H1 (cell line): Measurements from ENCODE around the gene KIF22. TPM values are rescaled to one million over a fixed set of nuclear protein-coding genes. Genes with fewer than 3 reads are reported as not detected.
A peak's percentile ranks its signal among the peaks of the same experiment; 100 is the strongest.
"Not testable (repeated sequence)": the region's sequence is repeated elsewhere in the genome, so short reads cannot be mapped to it uniquely, and the experiment has no call there.

Experiments
- CTCF ChIA-PET: fragments of 300-600 bp; sonication (Branson Sonifier 250); formaldehyde crosslinking; loops from one replicate; lab custom pipeline; 2021; ENCODE audit not compliant: partially characterized antibody; lab: Charles Lee
- POLR2A ChIA-PET: fragments of 300-600 bp; sonication (Branson Sonifier 250); formaldehyde crosslinking; loops from one replicate; lab custom pipeline; 2021; ENCODE audit warnings: inconsistent platforms; ENCODE audit not compliant: partially characterized antibody; lab: Charles Lee
- DNase-seq, 2 experiments: peaks; one replicate each; pipeline versions ENCODE4 v3.0.0 to v3.0.0-alpha.2; 2010 to 2022; ENCODE audit warnings: low spot score in 2 of 2, low read depth in 1 of 2, mixed read lengths in 1 of 2
- FAIRE-seq: peaks from 2 replicates; lab custom pipeline; 2011; peaks lifted over from hg19 to GRCh38; lab: Jason Lieb, UNC
- H2AFZ ChIP-seq: 2 replicates; pipeline ENCODE4 v1.8.1; 2012; ENCODE audit warnings: low read length, inconsistent platforms
- H2AK5ac ChIP-seq: 2 replicates; pipeline ENCODE4 v1.6.1; 2013; ENCODE audit warnings: low read depth, low read length
- H2BK120ac ChIP-seq: replicated peaks from 2 replicates; pipeline ENCODE3; 2013; ENCODE audit warnings: low read depth, low read length, inconsistent platforms
- H2BK12ac ChIP-seq: 2 replicates; pipeline ENCODE4 v1.6.1; 2013; ENCODE audit warnings: low read depth, low read length
- H2BK15ac ChIP-seq: 2 replicates; pipeline ENCODE4 v1.6.1; 2013; ENCODE audit warnings: low read length
- H2BK20ac ChIP-seq: 2 replicates; pipeline ENCODE4 v1.6.1; 2013; ENCODE audit warnings: low read length
- H2BK5ac ChIP-seq: 2 replicates; pipeline ENCODE4 v1.6.1; 2013; ENCODE audit warnings: low read depth, low read length
- H3K14ac ChIP-seq: 2 replicates; pipeline ENCODE4 v1.6.1; 2013; ENCODE audit warnings: inconsistent platforms; ENCODE audit not compliant: insufficient read length
- H3K18ac ChIP-seq: 2 replicates; pipeline ENCODE4 v1.6.1; 2013; ENCODE audit warnings: low read length; ENCODE audit errors: extremely low read depth
- H3K23ac ChIP-seq: 2 replicates; pipeline ENCODE4 v1.6.1; 2013; ENCODE audit warnings: inconsistent platforms; ENCODE audit not compliant: insufficient read length
- H3K23me2 ChIP-seq: 2 replicates; pipeline ENCODE4 v1.6.1; 2013; ENCODE audit warnings: low read depth, low read length
- H3K27ac ChIP-seq: 2 replicates; pipeline ENCODE4 v1.6.1; 2011; ENCODE audit warnings: low read depth, low read length, inconsistent platforms
- H3K27me3 ChIP-seq, 4 experiments: replicated peaks in 1 of 4; 1 replicate in 1 of 4; 2 replicates in 3 of 4; pipeline versions ENCODE4 v1.6.1 to v1.8.1; 2011 to 2013; ENCODE audit warnings: low read length in 3 of 4, mild to moderate bottlenecking in 3 of 4, inconsistent platforms in 2 of 4, mixed read lengths in 2 of 4, moderate library complexity in 1 of 4; ENCODE audit not compliant: control insufficient read depth in 3 of 4, insufficient read depth in 3 of 4; ENCODE audit errors: extremely low read depth in 1 of 4
- H3K36me3 ChIP-seq, 4 experiments: 2 replicates each; pipeline versions ENCODE4 v1.6.1 to v1.8.1; 2011 to 2013; ENCODE audit warnings: mild to moderate bottlenecking in 4 of 4, low read length in 3 of 4, moderate library complexity in 2 of 4, control low read depth in 1 of 4, inconsistent platforms in 1 of 4; ENCODE audit not compliant: insufficient read depth in 4 of 4, control insufficient read depth in 2 of 4
- H3K4ac ChIP-seq: replicated peaks from 2 replicates; pipeline ENCODE3; 2013; ENCODE audit warnings: low read length, low read depth, mixed read lengths, inconsistent platforms; ENCODE audit not compliant: insufficient read length
- H3K4me1 ChIP-seq, 4 experiments: replicated peaks in 1 of 4; 1 replicate in 1 of 4; 2 replicates in 3 of 4; pipeline versions ENCODE4 v1.6.1 to v1.8.1; 2011 to 2013; ENCODE audit warnings: low read length in 3 of 4, inconsistent platforms in 2 of 4, mixed read lengths in 1 of 4; ENCODE audit not compliant: insufficient read depth in 4 of 4, control insufficient read depth in 3 of 4
- H3K4me2 ChIP-seq, 2 experiments: 2 replicates each; pipeline versions ENCODE4 v1.6.1 to v1.8.1; 2011 to 2013; ENCODE audit warnings: low read depth in 2 of 2, low read length in 2 of 2, control low read depth in 1 of 2, inconsistent platforms in 1 of 2, mild to moderate bottlenecking in 1 of 2; ENCODE audit not compliant: insufficient read depth in 1 of 2
- H3K4me3 ChIP-seq, 4 experiments: fragments of 200-600, 300-600 bp in 1 of 4; sonication (generic), shearing (Covaris generic), sonication (Bioruptor Twin) in 1 of 4; 2 replicates each; pipeline versions ENCODE4 v1.5.1 to v1.8.1; 2011 to 2016; ENCODE audit warnings: low read length in 4 of 4, low read depth in 3 of 4, control low read depth in 2 of 4, inconsistent platforms in 2 of 4, mild to moderate bottlenecking in 2 of 4, mixed read lengths in 1 of 4, moderate library complexity in 1 of 4; ENCODE audit not compliant: insufficient read depth in 2 of 4; ENCODE audit errors: extremely low read depth in 1 of 4
- H3K56ac ChIP-seq: replicated peaks from 2 replicates; pipeline ENCODE3; 2013; ENCODE audit warnings: low read depth, mild to moderate bottlenecking, mixed read lengths, low read length, inconsistent platforms; ENCODE audit not compliant: insufficient read length
- H3K79me1 ChIP-seq: 2 replicates; pipeline ENCODE4 v1.6.1; 2013; ENCODE audit warnings: low read depth, low read length, control low read depth
- H3K79me2 ChIP-seq, 2 experiments: 2 replicates each; pipeline versions ENCODE4 v1.6.1 to v1.8.1; 2012 to 2013; ENCODE audit warnings: low read length in 2 of 2, mild to moderate bottlenecking in 2 of 2, inconsistent platforms in 1 of 2; ENCODE audit not compliant: insufficient read depth in 2 of 2, control insufficient read depth in 1 of 2
- H3K9ac ChIP-seq, 4 experiments: replicated peaks in 1 of 4; 1 replicate in 1 of 4; 2 replicates in 3 of 4; pipeline versions ENCODE4 v1.6.1 to v1.8.1; 2011 to 2013; ENCODE audit warnings: low read depth in 3 of 4, low read length in 3 of 4, control low read depth in 2 of 4, mild to moderate bottlenecking in 2 of 4, moderate library complexity in 2 of 4, inconsistent platforms in 1 of 4; ENCODE audit errors: extremely low read depth in 1 of 4
- H3K9me3 ChIP-seq, 2 experiments: 2 replicates each; pipeline versions ENCODE4 v1.6.1 to v1.8.1; 2012 to 2013; ENCODE audit warnings: mild to moderate bottlenecking in 2 of 2, moderate library complexity in 2 of 2, control low read depth in 1 of 2, inconsistent platforms in 1 of 2, low read depth in 1 of 2, low read length in 1 of 2, mixed read lengths in 1 of 2; ENCODE audit not compliant: insufficient read depth in 2 of 2
- H4K20me1 ChIP-seq, 2 experiments: replicated peaks in 1 of 2; 2 replicates each; pipeline versions ENCODE3 to v1.8.1; 2011 to 2013; ENCODE audit warnings: inconsistent platforms in 2 of 2, low read length in 2 of 2, mild to moderate bottlenecking in 1 of 2; ENCODE audit not compliant: insufficient read depth in 2 of 2, control insufficient read depth in 1 of 2
- H4K5ac ChIP-seq: 2 replicates; pipeline ENCODE4 v1.6.1; 2013; ENCODE audit warnings: low read length, low read depth, mixed read lengths, inconsistent platforms; ENCODE audit not compliant: insufficient read length
- H4K8ac ChIP-seq: 2 replicates; pipeline ENCODE4 v1.8.0; 2013; ENCODE audit warnings: mild to moderate bottlenecking, moderate library complexity, low read length, inconsistent platforms; ENCODE audit not compliant: insufficient read depth; ENCODE audit errors: extremely low read depth
- H4K91ac ChIP-seq: replicated peaks from 2 replicates; pipeline ENCODE3; 2013; ENCODE audit warnings: low read length, mixed read lengths, inconsistent platforms; ENCODE audit not compliant: insufficient read length
- WGBS, 2 experiments: shearing (Covaris generic) in 1 of 2; methylation state at CpG; one replicate each; pipeline versions ENCODE4 v1.1.6 to v1.1.7; 2013 to 2015; ENCODE audit warnings: low lambda C conversion rate in 2 of 2, mixed read lengths in 2 of 2, inconsistent platforms in 1 of 2, low coverage in 1 of 2, missing lambda C conversion rate in 1 of 2; ENCODE audit not compliant: insufficient replicate concordance in 2 of 2, insufficient coverage in 1 of 2, insufficient read length in 1 of 2; ENCODE audit errors: extremely low coverage in 1 of 2, missing lambda C conversion rate in 1 of 2; 5-methylcytosine and 5-hydroxymethylcytosine counted together
- polyA plus RNA-seq, 7 experiments: library from polyadenylated mRNA; depleted of rRNA in 3 of 7; stranded (reverse) in 5 of 7; unstranded in 2 of 7; fragments of >200 nt in 5 of 7; fragments of 200-250 nt in 2 of 7; gene quantifications; 1 replicate in 5 of 7; 2 replicates in 1 of 7; 4 replicates in 1 of 7; pipeline versions ENCODE4 v1.2.1 to v1.2.3, GENCODE V29; 2011 to 2013; ENCODE audit warnings: missing spikeins in 2 of 7, mixed read lengths in 2 of 7
- total RNA-seq: library from RNA; stranded (reverse); fragmentation: NEBNext Ultra II Directional; extraction: Animal tissue kit (Norgen Biotek cat#: 25700); gene quantifications from 2 replicates; pipeline ENCODE4 v1.2.1, GENCODE V29; 2021

KIF22 gene
- total and polyA plus RNA-seq, 2 of the 8 experiments (the other 6 are each of a cell fraction or from before 2014, with no cell fraction given), result 139 to 142 TPM

GRCh38 chr16:29783094-29783953 is 7.2 kb upstream of the KIF22 start:
- H3K27ac ChIP-seq, H3K14ac ChIP-seq, H2BK20ac ChIP-seq, H3K36me3 ChIP-seq, H3K9me3 ChIP-seq, H2BK12ac ChIP-seq, H4K8ac ChIP-seq, H3K18ac ChIP-seq, H4K20me1 ChIP-seq, H3K9ac ChIP-seq, FAIRE-seq, H3K23me2 ChIP-seq, DNase-seq, H4K5ac ChIP-seq, H3K79me1 ChIP-seq, H2AK5ac ChIP-seq, H3K4me1 ChIP-seq, H3K79me2 ChIP-seq, H3K56ac ChIP-seq, H2BK15ac ChIP-seq, H2BK120ac ChIP-seq, H3K23ac ChIP-seq, H3K27me3 ChIP-seq, H3K4me3 ChIP-seq, H4K91ac ChIP-seq, H3K4ac ChIP-seq, H2BK5ac ChIP-seq: not testable (repeated sequence)
- Histone ChIP-seq H3K4me2 (peak overlapping the region in 1 of 2 experiments; percentile 11; a peak in 1 of 4 replicates), H2AFZ (peak overlapping the region; percentile 60; the same call in 1 of the 2 replicates)
- WGBS, 2 experiments, result 90% methylated on average over 13 of the region's 13 CpGs; no CpG with 5 or more reads in 1 of the 2 experiments
- CTCF ChIA-PET, result interaction anchor here (2.0 to 4.3 kb wide), 3 partner anchors 9 to 96 kb away, joined by 5 to 29 read pairs (median 15); no protein-coding TSS in a partner anchor
- POLR2A ChIA-PET, result interaction anchor here (1.3 to 2.5 kb wide), 4 partner anchors 9 to 47 kb away, joined by 4 to 9 read pairs (median 5); partner anchors contain the start of gene C16orf54
